Activated naive CD8-positive, alpha-beta T cell treated with anti-CD3 and anti-CD28 coated beads, Interleukin-2, amount 50 U/mL, for 24 hours (primary cell): Measurements from ENCODE around the gene VTCN1.
"Not testable (repeated sequence)": the region's sequence is repeated elsewhere in the genome, so short reads cannot be mapped to it uniquely, and the experiment has no call there.

Experiments
- ATAC-seq: fragments of 150-1000 bp; cut with Tn5 transposase; one replicate; pipeline ENCODE4 v1.10.0; 2021
- DNase-seq: peaks from one replicate; pipeline ENCODE4 v3.0.0; 2021
- H3K27ac Mint-ChIP-seq: one replicate; pipeline ENCODE4 v1.8.0; 2021; ENCODE audit warnings: mild to moderate bottlenecking, mixed read lengths
- H3K27me3 Mint-ChIP-seq: one replicate; pipeline ENCODE4 v1.8.0; 2021; ENCODE audit warnings: mixed read lengths
- H3K36me3 Mint-ChIP-seq: one replicate; pipeline ENCODE4 v1.8.0; 2021; ENCODE audit warnings: low read depth, mixed read lengths
- H3K4me1 Mint-ChIP-seq: one replicate; pipeline ENCODE4 v1.8.0; 2021; ENCODE audit warnings: mixed read lengths
- H3K4me3 Mint-ChIP-seq: one replicate; pipeline ENCODE4 v1.8.0; 2021; ENCODE audit warnings: mild to moderate bottlenecking, moderate library complexity, mixed read lengths
- H3K9me3 Mint-ChIP-seq: one replicate; pipeline ENCODE4 v1.8.0; 2021; ENCODE audit warnings: mixed read lengths

VTCN1 gene

GRCh38 chr1:117164209-117164608, 46.5 kb downstream of the VTCN1 start:
- Mint-ChIP-seq H3K9me3 (no peaks in the 10 kb centered on the region), H3K36me3 (no peaks in the 10 kb centered on the region), H3K27me3 (peaks cover 13% of the 10 kb centered on the region), H3K27ac (no peak overlapping the region), H3K4me3 (no peak overlapping the region), H3K4me1 (peaks cover 6% of the 10 kb centered on the region)
- no peak for DNase-seq
- no peak for ATAC-seq

- Mint-ChIP-seq H3K36me3 (no peaks in the 10 kb centered on the region), H3K9me3 (no peaks in the 10 kb centered on the region), H3K27ac (no peak overlapping the region), H3K4me3 (no peak overlapping the region), H3K27me3 (peaks cover 10% of the 10 kb centered on the region), H3K4me1 (peaks cover 6% of the 10 kb centered on the region)
- no peak for DNase-seq
- no peak for ATAC-seq
These were observed 47.9 kb downstream of the VTCN1 start for GRCh38 chr1:117162816-117163215.

GRCh38 chr1:117161887-117162286, 48.8 kb downstream of the VTCN1 start:
- Mint-ChIP-seq H3K36me3 (no peaks in the 10 kb centered on the region), H3K4me3 (no peak overlapping the region), H3K27me3 (peaks cover 8% of the 10 kb centered on the region), H3K4me1 (no peaks in the 10 kb centered on the region), H3K9me3 (no peaks in the 10 kb centered on the region), H3K27ac (no peak overlapping the region)
- DNase-seq (no peak), ATAC-seq (no peak)

GRCh38 chr1:117151305-117151704, 59.4 kb downstream of the VTCN1 start:
- not testable (repeated sequence) for H3K27ac Mint-ChIP-seq, ATAC-seq, H3K36me3 Mint-ChIP-seq, H3K27me3 Mint-ChIP-seq, H3K4me3 Mint-ChIP-seq, H3K4me1 Mint-ChIP-seq, DNase-seq, H3K9me3 Mint-ChIP-seq

- DNase-seq (no peak), ATAC-seq (no peak)
- peaks cover 4% of the 10 kb centered on the region for H3K9me3 Mint-ChIP-seq
- no peaks in the 10 kb centered on the region for H3K36me3 Mint-ChIP-seq
- peaks cover 9% of the 10 kb centered on the region for H3K27me3 Mint-ChIP-seq
- H3K4me1 Mint-ChIP-seq = no peaks in the 10 kb centered on the region
- H3K27ac Mint-ChIP-seq = no peak overlapping the region
- H3K4me3 Mint-ChIP-seq = no peak overlapping the region
These were observed 60.4 kb downstream of the VTCN1 start for GRCh38 chr1:117150316-117150715.

- Mint-ChIP-seq H3K27me3 (peaks cover 9% of the 10 kb centered on the region), H3K4me3 (no peak overlapping the region), H3K36me3 (no peaks in the 10 kb centered on the region), H3K9me3 (peaks cover 4% of the 10 kb centered on the region), H3K27ac (no peak overlapping the region), H3K4me1 (no peaks in the 10 kb centered on the region)
- DNase-seq = no peak
- no peak for ATAC-seq
These were observed 62.7 kb downstream of the VTCN1 start for GRCh38 chr1:117147856-117148588.

GRCh38 chr1:117147341-117147831, 63.3 kb downstream of the VTCN1 start:
- DNase-seq (no peak), ATAC-seq (no peak)
- no peaks in the 10 kb centered on the region for H3K4me1 Mint-ChIP-seq
- H3K9me3 Mint-ChIP-seq = peaks cover 4% of the 10 kb centered on the region
- H3K27ac Mint-ChIP-seq = no peak overlapping the region
- H3K4me3 Mint-ChIP-seq = no peak overlapping the region
- no peaks in the 10 kb centered on the region for H3K36me3 Mint-ChIP-seq
- H3K27me3 Mint-ChIP-seq = peaks cover 9% of the 10 kb centered on the region

- Mint-ChIP-seq H3K9me3 (peaks cover 3% of the 10 kb centered on the region), H3K4me3 (no peak overlapping the region), H3K27me3 (peaks cover 9% of the 10 kb centered on the region), H3K27ac (no peak overlapping the region), H3K36me3 (no peaks in the 10 kb centered on the region), H3K4me1 (no peaks in the 10 kb centered on the region)
- DNase-seq (no peak), ATAC-seq (no peak)
These were observed 64.0 kb downstream of the VTCN1 start for GRCh38 chr1:117146575-117147340.

- DNase-seq = no peak
- Mint-ChIP-seq H3K4me3 (no peak overlapping the region), H3K4me1 (no peaks in the 10 kb centered on the region), H3K27me3 (peaks cover 9% of the 10 kb centered on the region), H3K36me3 (no peaks in the 10 kb centered on the region), H3K27ac (no peak overlapping the region), H3K9me3 (no peaks in the 10 kb centered on the region)
- no peak for ATAC-seq
These were observed 64.7 kb downstream of the VTCN1 start for GRCh38 chr1:117146072-117146471.

GRCh38 chr1:117143871-117144270, 66.9 kb downstream of the VTCN1 start:
- Mint-ChIP-seq H3K4me3 (no peak overlapping the region), H3K27ac (no peak overlapping the region), H3K27me3 (peaks cover 9% of the 10 kb centered on the region), H3K36me3 (no peaks in the 10 kb centered on the region), H3K9me3 (no peaks in the 10 kb centered on the region), H3K4me1 (no peaks in the 10 kb centered on the region)
- DNase-seq = no peak
- no peak for ATAC-seq

- peaks cover 9% of the 10 kb centered on the region for H3K27me3 Mint-ChIP-seq
- ATAC-seq (no peak), DNase-seq (no peak)
- no peaks in the 10 kb centered on the region for H3K9me3 Mint-ChIP-seq
- no peak overlapping the region for H3K27ac Mint-ChIP-seq
- no peaks in the 10 kb centered on the region for H3K36me3 Mint-ChIP-seq
- no peak overlapping the region for H3K4me3 Mint-ChIP-seq
- no peaks in the 10 kb centered on the region for H3K4me1 Mint-ChIP-seq
These were observed 67.6 kb downstream of the VTCN1 start for GRCh38 chr1:117143172-117143571.

GRCh38 chr1:117142200-117142599, 68.5 kb downstream of the VTCN1 start:
- Mint-ChIP-seq H3K36me3 (no peaks in the 10 kb centered on the region), H3K4me1 (no peaks in the 10 kb centered on the region), H3K4me3 (no peak overlapping the region), H3K27me3 (peaks cover 9% of the 10 kb centered on the region), H3K27ac (no peak overlapping the region), H3K9me3 (no peaks in the 10 kb centered on the region)
- ATAC-seq (no peak), DNase-seq (no peak)

GRCh38 chr1:117138561-117138960, 72.2 kb downstream of the VTCN1 start:
- Mint-ChIP-seq H3K4me1 (no peaks in the 10 kb centered on the region), H3K4me3 (no peak overlapping the region), H3K27me3 (peaks cover 9% of the 10 kb centered on the region), H3K36me3 (no peaks in the 10 kb centered on the region), H3K27ac (no peak overlapping the region), H3K9me3 (no peaks in the 10 kb centered on the region)
- no peak for ATAC-seq
- DNase-seq = no peak

- no peak overlapping the region for H3K27ac Mint-ChIP-seq
- no peaks in the 10 kb centered on the region for H3K36me3 Mint-ChIP-seq
- DNase-seq = no peak
- peaks cover 11% of the 10 kb centered on the region for H3K27me3 Mint-ChIP-seq
- no peaks in the 10 kb centered on the region for H3K9me3 Mint-ChIP-seq
- H3K4me1 Mint-ChIP-seq = no peaks in the 10 kb centered on the region
- ATAC-seq = no peak
- no peak overlapping the region for H3K4me3 Mint-ChIP-seq
These were observed 72.6 kb downstream of the VTCN1 start for GRCh38 chr1:117138106-117138505.

GRCh38 chr1:117137281-117137855, 73.4 kb downstream of the VTCN1 start:
- Mint-ChIP-seq H3K27ac (no peak overlapping the region), H3K36me3 (no peaks in the 10 kb centered on the region), H3K27me3 (peaks cover 11% of the 10 kb centered on the region), H3K4me1 (no peaks in the 10 kb centered on the region), H3K4me3 (no peak overlapping the region), H3K9me3 (no peaks in the 10 kb centered on the region)
- no peak for ATAC-seq
- no peak for DNase-seq
